ENCODE data around the gene ACSL1. TPM values are rescaled to one million over a fixed set of nuclear protein-coding genes. Genes with fewer than 3 reads are reported as not detected.

The ACSL1 gene
- total and polyA plus RNA-seq, 9 of the 15 experiments (the other 6 are each of a cell fraction or from before 2014, with no cell fraction given): 6.7 to 24.1 (median 15.0) TPM

DNA sequence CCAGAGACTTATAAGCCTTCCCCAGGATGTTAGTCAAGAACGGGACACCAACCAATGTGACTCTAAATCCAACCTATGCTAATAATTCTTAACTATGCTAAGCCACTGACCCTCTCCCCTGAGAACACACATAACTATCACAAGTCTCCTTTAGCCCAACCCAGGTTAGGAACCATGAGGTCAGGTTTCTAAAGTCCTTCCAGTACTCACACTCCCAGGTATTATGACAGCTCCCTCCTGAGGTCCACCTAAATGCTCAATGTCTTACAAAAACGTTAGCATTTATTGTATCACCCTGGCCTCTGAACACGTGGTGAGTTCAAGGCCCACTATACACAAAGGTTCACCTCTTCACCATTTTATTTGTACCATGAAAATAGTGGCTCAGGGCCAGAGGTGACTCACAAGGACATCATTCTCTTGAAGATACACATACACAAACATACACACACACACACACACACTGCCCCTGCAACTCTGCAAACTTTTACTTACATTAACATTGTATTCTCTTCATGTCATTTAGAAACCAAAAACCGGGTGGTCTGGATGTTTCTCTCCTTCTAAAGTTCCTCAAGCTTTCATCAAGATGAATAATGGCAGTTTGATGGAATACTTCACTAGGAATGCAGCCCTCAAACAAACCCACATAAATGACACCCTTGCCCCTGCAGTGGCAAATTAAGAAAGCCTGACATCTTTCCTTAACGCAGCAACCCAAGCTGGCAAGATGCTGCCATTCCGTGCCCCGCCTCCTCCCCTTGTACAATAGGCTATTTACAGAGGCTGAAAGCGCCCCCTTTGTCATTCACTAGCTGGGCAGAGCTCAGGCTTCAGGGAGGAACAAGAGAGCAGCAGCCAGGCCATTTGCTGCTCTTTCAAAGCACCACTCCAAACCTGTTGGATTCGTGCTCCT lies 17.7 kb downstream of the ACSL1 start:
- ChIA-PET POLR2A (interaction anchor here (0.6 to 0.8 kb wide), 2 partner anchors 15 to 152 kb away, joined by 3 to 4 read pairs; no protein-coding TSS in a partner anchor), CTCF (ENCODE audit: low intra/inter-chr PET ratio) (no interaction called here)
- Histone ChIP-seq H3K9me3 (replicated peaks; ENCODE audit: control insufficient read depth, insufficient read depth, low read depth, low read length) (no peaks in the 10 kb centered on the region), H4K20me1 (replicated peaks; ENCODE audit: control insufficient read depth, insufficient read depth, low read length) (no peaks in the 10 kb centered on the region; the same call in 1 of the 2 replicates), H3K36me3 (ENCODE audit: control insufficient read depth, insufficient read depth, low read length) (no peaks in the 10 kb centered on the region), H3K4me3 (no peak overlapping the region), H3K9me1 (ENCODE audit: control insufficient read depth, insufficient read depth, low read length) (no peaks in the 10 kb centered on the region), H2AFZ (ENCODE audit: low read depth, low read length) (no peak overlapping the region), H3K79me2 (ENCODE audit: control insufficient read depth, insufficient read depth, low read length) (peaks cover 2% of the 10 kb centered on the region; the same call in 1 of the 3 replicates), H3K4me1 (replicated peaks in 1 of 2; ENCODE audit: control insufficient read depth in 2 of 2, insufficient read depth in 2 of 2, low read length in 2 of 2) (peaks cover 4 to 30% of the 10 kb centered on the region in 2 experiments; a peak in 4 of 5 replicates), H3K27ac (ENCODE audit: extremely low read depth, low read depth, low read length) (no peak overlapping the region), H3K4me2 (ENCODE audit: insufficient read depth, low read length) (no peak overlapping the region), H3K9ac (ENCODE audit: insufficient read depth in 1 of 2, low read depth in 2 of 2, low read length in 2 of 2) (no peak overlapping the region), H3K27me3 (ENCODE audit: control insufficient read depth in 2 of 2, insufficient read depth in 2 of 2, low read length in 2 of 2) (no peaks in the 10 kb centered on the region)
- FAIRE-seq (no peak), ATAC-seq (peak; percentile 22; the same call in 1 of the 3 replicates), DNase-seq (ENCODE audit: extremely low read depth in 1 of 4, low spot score in 3 of 4) (no peak)
- TF ChIP-seq ZFP36 (IDR thresholded peaks at IDR 0.05; ENCODE audit: low read depth, low read length, partially characterized antibody) (peak; percentile 75), JUND (IDR thresholded peaks at IDR 0.05; ENCODE audit: borderline replicate concordance, low read depth, low read length) (peak; percentile 28; the same call in 1 of the 2 replicates), JUND (tag; IDR thresholded peaks at IDR 0.05; ENCODE audit: borderline replicate concordance, low read depth, low read length) (no peak), NFIC (IDR thresholded peaks at IDR 0.05) (peak; percentile 55), SRSF7 (optimal IDR thresholded peaks at IDR 0.05; ENCODE audit: low read depth, low read length) (no peak), RBM25 (IDR thresholded peaks at IDR 0.05; ENCODE audit: low read depth, low read length, severe bottlenecking) (peak; percentile 60), FOSL1 (tag; conservative IDR thresholded peaks at IDR 0.05) (peak; percentile 76)
- TF ChIP-seq, protein P1, sequence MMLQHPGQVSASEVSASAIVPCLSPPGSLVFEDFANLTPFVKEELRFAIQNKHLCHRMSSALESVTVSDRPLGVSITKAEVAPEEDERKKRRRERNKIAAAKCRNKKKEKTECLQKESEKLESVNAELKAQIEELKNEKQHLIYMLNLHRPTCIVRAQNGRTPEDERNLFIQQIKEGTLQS (IDR thresholded peaks at IDR 0.05): peak; percentile 30; the same call in 1 of the 2 replicates
- TF ChIP-seq, protein P1 (CRISPR knock-in tag; conservative IDR thresholded peaks at IDR 0.05): no peak
- TF ChIP-seq, protein P2, sequence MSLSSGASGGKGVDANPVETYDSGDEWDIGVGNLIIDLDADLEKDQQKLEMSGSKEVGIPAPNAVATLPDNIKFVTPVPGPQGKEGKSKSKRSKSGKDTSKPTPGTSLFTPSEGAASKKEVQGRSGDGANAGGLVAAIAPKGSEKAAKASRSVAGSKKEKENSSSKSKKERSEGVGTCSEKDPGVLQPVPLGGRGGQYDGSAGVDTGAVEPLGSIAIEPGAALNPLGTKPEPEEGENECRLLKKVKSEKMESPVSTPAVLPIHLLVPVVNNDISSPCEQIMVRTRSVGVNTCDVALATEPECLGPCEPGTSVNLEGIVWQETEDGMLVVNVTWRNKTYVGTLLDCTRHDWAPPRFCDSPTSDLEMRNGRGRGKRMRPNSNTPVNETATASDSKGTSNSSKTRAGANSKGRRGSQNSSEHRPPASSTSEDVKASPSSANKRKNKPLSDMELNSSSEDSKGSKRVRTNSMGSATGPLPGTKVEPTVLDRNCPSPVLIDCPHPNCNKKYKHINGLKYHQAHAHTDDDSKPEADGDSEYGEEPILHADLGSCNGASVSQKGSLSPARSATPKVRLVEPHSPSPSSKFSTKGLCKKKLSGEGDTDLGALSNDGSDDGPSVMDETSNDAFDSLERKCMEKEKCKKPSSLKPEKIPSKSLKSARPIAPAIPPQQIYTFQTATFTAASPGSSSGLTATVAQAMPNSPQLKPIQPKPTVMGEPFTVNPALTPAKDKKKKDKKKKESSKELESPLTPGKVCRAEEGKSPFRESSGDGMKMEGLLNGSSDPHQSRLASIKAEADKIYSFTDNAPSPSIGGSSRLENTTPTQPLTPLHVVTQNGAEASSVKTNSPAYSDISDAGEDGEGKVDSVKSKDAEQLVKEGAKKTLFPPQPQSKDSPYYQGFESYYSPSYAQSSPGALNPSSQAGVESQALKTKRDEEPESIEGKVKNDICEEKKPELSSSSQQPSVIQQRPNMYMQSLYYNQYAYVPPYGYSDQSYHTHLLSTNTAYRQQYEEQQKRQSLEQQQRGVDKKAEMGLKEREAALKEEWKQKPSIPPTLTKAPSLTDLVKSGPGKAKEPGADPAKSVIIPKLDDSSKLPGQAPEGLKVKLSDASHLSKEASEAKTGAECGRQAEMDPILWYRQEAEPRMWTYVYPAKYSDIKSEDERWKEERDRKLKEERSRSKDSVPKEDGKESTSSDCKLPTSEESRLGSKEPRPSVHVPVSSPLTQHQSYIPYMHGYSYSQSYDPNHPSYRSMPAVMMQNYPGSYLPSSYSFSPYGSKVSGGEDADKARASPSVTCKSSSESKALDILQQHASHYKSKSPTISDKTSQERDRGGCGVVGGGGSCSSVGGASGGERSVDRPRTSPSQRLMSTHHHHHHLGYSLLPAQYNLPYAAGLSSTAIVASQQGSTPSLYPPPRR (CRISPR knock-in tag; IDR thresholded peaks at IDR 0.05; ENCODE audit: borderline replicate concordance): no peak
- TF ChIP-seq, protein P3, sequence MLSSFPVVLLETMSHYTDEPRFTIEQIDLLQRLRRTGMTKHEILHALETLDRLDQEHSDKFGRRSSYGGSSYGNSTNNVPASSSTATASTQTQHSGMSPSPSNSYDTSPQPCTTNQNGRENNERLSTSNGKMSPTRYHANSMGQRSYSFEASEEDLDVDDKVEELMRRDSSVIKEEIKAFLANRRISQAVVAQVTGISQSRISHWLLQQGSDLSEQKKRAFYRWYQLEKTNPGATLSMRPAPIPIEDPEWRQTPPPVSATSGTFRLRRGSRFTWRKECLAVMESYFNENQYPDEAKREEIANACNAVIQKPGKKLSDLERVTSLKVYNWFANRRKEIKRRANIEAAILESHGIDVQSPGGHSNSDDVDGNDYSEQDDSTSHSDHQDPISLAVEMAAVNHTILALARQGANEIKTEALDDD (IDR thresholded peaks at IDR 0.05): peak; percentile 17; the same call in 1 of the 2 replicates
- BruUV-seq (replicated peaks): no TSS peak
- WGBS (ENCODE audit: insufficient coverage, low coverage, missing lambda C conversion rate): 18% methylated on average over 9 of the region's 9 CpGs
- intact Hi-C loops (cut with micrococcal nuclease): no loop called here
- in situ Hi-C loops (cut with MboI): no loop called here

Data from K562 (cell line).